Stimulated activated CD4-positive, alpha-beta T cell treated with anti-CD3 and anti-CD28 coated beads, Interleukin-12 subunit alpha, Interleukin-12 subunit beta, amount 100 ng/mL, for 48 hours (primary cell): ENCODE results near the gene SPNS2.

Experiments used
- DNase-seq, 3 donors: peaks; one replicate each; pipeline ENCODE4 v3.0.0-alpha.2; 2020; ENCODE audit warnings: low read depth in 2 of 3, low spot score in 1 of 3

Gene SPNS2

GRCh38 chr17:4548721-4549531 lies 50.2 kb downstream of the SPNS2 start:
- DNase-seq, result no peak

- no peak for DNase-seq
These were observed 51.3 kb downstream of the SPNS2 start for GRCh38 chr17:4549781-4550533.

- no peak for DNase-seq
These were observed 51.9 kb downstream of the SPNS2 start for GRCh38 chr17:4550534-4551039.

GRCh38 chr17:4551141-4551540 lies 52.5 kb downstream of the SPNS2 start:
- DNase-seq, result no peak

- DNase-seq, result no peak
These were observed 53.3 kb downstream of the SPNS2 start for GRCh38 chr17:4551796-4552525.

GRCh38 chr17:4553669-4554068 lies 55.0 kb downstream of the SPNS2 start:
- no peak for DNase-seq

GRCh38 chr17:4554441-4554996 lies 55.8 kb downstream of the SPNS2 start:
- DNase-seq, result no peak

- DNase-seq, result peak; percentile 92 to 99 (median 94)
These were observed 56.5 kb downstream of the SPNS2 start, which contains the start of gene MYBBP1A for GRCh38 chr17:4554997-4555799. Gene MYBBP1A (minus strand): TSS chr17:4555384. CDS start chr17:4555324, 60 bp downstream.

- DNase-seq, result no peak
These were observed 57.4 kb downstream of the SPNS2 start for GRCh38 chr17:4555873-4556759.

- DNase-seq, result no peak
These were observed 58.3 kb downstream of the SPNS2 start for GRCh38 chr17:4556996-4557395.

- no peak for DNase-seq
These were observed 59.1 kb downstream of the SPNS2 start for GRCh38 chr17:4557626-4558346.

- DNase-seq, result no peak
These were observed 59.8 kb downstream of the SPNS2 start for GRCh38 chr17:4558347-4558971.

GRCh38 chr17:4559139-4559791 lies 60.6 kb downstream of the SPNS2 start:
- no peak for DNase-seq

GRCh38 chr17:4559966-4560365 lies 61.3 kb downstream of the SPNS2 start:
- DNase-seq, result no peak

- no peak for DNase-seq
These were observed 61.7 kb downstream of the SPNS2 start, which contains the start of gene GGT6 for GRCh38 chr17:4560421-4560820. Gene GGT6 (minus strand): TSS chr17:4560577. CDS start chr17:4560521, 56 bp downstream.

- no peak for DNase-seq
These were observed 62.2 kb downstream of the SPNS2 start for GRCh38 chr17:4560837-4561256.
